ENCODE results near the gene EHBP1.

- TF ChIP-seq POLR2A (IDR thresholded peaks at IDR 0.05): no peak
- no peak for TF ChIP-seq CTCF (IDR thresholded peaks at IDR 0.05)
Observed at GRCh38 chr2:63044362-63045327, 339.1 kb downstream of the EHBP1 start.
